ENCODE measurements around the gene CDH7. TPM values are rescaled to one million over a fixed set of nuclear protein-coding genes. Genes with fewer than 3 reads are reported as not detected.

The CDH7 gene
- total RNA-seq, 4 donors from 2014 or later, result 0.13 to 0.15 TPM; not detected in 2

DNA sequence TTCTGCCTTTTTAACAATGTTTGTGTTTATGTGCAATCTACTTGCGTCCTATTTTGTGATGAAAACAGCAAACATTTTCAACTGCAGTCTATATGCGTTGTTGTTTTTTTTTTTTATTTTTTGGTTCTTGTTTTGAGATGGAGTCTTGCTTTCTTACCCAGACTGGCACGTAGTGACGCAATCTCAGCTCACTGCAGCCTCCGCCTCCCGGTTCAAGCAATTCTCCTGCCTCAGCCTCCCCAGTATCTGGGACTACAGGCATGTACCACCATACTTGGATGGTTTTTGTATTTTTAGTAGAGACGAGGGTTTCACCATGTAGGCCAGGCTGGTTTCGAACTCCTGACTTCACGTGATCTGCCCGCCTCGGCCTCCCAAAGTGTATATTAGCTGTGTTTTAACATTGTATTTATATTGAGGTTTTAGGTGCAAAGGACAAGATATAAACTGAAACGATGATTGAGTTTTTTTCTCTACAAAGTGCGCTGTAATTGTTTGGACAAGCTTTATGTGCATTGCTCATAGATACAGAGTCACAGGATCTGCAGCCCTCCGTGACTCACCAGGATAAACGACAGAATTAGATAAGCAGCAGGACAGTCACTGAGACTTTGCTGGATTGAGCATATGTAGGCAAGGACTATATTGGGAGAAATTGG is 17.4 kb downstream of the CDH7 start:
- intact Hi-C loops (cut with DNase I; ENCODE audit: low total_unique reads), result no loop called here
- 92 to 94% methylated on average over 15 of the region's 15 CpGs for WGBS, 2 donors
- TF ChIP-seq POLR2A (IDR thresholded peaks at IDR 0.05), result no peak
- TF ChIP-seq, protein P1, sequence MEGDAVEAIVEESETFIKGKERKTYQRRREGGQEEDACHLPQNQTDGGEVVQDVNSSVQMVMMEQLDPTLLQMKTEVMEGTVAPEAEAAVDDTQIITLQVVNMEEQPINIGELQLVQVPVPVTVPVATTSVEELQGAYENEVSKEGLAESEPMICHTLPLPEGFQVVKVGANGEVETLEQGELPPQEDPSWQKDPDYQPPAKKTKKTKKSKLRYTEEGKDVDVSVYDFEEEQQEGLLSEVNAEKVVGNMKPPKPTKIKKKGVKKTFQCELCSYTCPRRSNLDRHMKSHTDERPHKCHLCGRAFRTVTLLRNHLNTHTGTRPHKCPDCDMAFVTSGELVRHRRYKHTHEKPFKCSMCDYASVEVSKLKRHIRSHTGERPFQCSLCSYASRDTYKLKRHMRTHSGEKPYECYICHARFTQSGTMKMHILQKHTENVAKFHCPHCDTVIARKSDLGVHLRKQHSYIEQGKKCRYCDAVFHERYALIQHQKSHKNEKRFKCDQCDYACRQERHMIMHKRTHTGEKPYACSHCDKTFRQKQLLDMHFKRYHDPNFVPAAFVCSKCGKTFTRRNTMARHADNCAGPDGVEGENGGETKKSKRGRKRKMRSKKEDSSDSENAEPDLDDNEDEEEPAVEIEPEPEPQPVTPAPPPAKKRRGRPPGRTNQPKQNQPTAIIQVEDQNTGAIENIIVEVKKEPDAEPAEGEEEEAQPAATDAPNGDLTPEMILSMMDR (IDR thresholded peaks at IDR 0.05), result no peak
- DNase-seq (ENCODE audit: low spot score in 2 of 2), result no peak
- no peak overlapping the region for H3K4me3 ChIP-seq (ENCODE audit: low read depth, poor library complexity, severe bottlenecking)

DNA sequence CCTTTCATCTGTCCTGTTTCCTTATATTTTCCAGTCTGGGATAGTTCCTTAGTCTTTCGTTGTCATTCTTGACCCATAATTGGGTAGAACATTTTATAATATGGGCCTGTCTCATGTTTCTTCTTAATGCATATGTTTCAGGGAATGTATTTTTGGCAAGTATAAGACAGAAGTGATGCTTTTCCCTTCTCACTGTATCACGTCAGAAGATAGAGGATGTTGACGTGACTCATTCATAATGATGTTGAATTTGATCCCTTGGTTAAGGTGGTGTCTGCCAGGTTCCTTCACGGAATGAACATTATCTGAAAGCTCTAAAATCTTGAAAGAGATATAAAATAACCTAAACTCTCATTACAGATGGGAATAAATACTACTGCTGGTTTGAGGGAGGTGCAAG is 18.8 kb downstream of the CDH7 start:
- no peak overlapping the region for H3K4me3 ChIP-seq (ENCODE audit: low read depth, poor library complexity, severe bottlenecking)
- no peak for DNase-seq (ENCODE audit: low spot score in 2 of 2)
- WGBS, 2 donors, result 82 to 88% methylated on average over 4 of the region's 4 CpGs
- no peak for TF ChIP-seq POLR2A (IDR thresholded peaks at IDR 0.05)
- TF ChIP-seq, protein P1 (IDR thresholded peaks at IDR 0.05), result no peak
- intact Hi-C loops (cut with DNase I; ENCODE audit: low total_unique reads), result no loop called here

DNA sequence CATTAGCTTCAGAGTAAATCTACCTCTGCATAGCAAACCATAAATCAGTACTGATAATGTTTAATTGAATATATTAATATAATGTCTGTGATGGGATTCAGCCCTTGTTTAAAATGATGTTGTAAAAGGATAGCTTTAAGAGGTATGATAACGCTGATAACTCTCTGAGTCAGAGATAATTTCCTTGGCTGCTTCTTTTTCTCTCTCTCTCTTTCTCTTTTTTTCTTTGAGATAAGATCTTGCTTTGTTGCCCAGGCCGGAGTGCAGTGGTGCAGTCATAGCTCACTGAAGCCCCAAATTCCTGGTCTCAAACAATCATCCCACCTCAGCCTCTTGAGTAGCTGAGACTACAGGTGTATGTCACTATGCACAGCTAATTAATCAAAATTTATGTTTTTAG is 35.7 kb downstream of the CDH7 start:
- no peak overlapping the region for H3K4me3 ChIP-seq (ENCODE audit: low read depth, poor library complexity, severe bottlenecking)
- no peak for DNase-seq (ENCODE audit: low spot score in 2 of 2)
- 45 to 50% methylated on average over 2 of the region's 2 CpGs for WGBS, 2 donors
- TF ChIP-seq, protein P1 (IDR thresholded peaks at IDR 0.05), result no peak
- TF ChIP-seq POLR2A (IDR thresholded peaks at IDR 0.05), result no peak
- intact Hi-C loops (cut with DNase I; ENCODE audit: low total_unique reads), result no loop called here

DNA sequence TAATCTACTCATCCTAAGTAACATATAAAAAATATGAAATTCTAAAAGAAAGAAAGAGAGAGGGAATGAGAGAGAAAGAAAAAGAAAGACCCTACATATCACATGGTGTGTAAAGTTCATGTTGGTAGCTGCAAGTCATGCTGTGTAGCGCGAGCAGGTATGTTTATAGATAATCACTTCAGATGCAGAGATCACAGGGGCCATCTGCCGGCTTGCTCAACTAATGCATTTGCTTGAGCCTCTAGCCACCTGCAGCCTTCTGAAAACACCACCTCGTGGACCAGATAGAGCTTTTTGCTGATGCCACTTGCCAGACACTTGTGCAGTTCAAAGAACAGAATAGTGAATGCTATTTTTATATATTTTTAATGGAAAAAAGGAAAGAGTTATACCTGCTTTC is 37.6 kb downstream of the CDH7 start:
- TF ChIP-seq, protein P1 (IDR thresholded peaks at IDR 0.05), result no peak
- intact Hi-C loops (cut with DNase I; ENCODE audit: low total_unique reads), result no loop called here
- H3K4me3 ChIP-seq (ENCODE audit: low read depth, poor library complexity, severe bottlenecking), result no peak overlapping the region
- DNase-seq (ENCODE audit: low spot score in 2 of 2), result no peak
- WGBS, 2 donors, result 63 to 66% methylated on average over 4 of the region's 4 CpGs

DNA sequence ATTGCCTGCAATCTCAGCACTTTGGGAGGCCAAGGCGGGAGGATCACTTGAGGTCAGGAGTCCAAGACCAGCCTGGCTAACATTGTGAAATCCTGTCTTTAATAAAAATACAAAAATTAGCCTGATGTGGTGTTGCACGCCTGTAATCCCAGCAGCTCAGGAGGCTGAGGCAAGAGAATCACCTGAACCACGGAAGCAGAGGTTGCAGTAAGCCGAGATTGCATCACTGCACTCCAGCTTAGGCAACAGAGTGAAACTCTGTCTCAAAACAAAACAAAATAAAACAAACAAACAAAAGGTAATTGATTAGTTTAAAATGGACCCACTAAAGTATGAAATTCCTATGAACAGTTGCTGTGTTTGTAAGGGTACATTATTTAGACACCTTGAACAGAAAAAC is 39.8 kb downstream of the CDH7 start:
- intact Hi-C loops (cut with DNase I; ENCODE audit: low total_unique reads), result no loop called here
- WGBS, 2 donors, result 86 to 92% methylated on average over 4 of the region's 4 CpGs
- no peak for TF ChIP-seq POLR2A (IDR thresholded peaks at IDR 0.05)
- TF ChIP-seq, protein P1 (IDR thresholded peaks at IDR 0.05), result no peak
- DNase-seq (ENCODE audit: low spot score in 2 of 2), result no peak
- H3K4me3 ChIP-seq (ENCODE audit: low read depth, poor library complexity, severe bottlenecking), result no peak overlapping the region

DNA sequence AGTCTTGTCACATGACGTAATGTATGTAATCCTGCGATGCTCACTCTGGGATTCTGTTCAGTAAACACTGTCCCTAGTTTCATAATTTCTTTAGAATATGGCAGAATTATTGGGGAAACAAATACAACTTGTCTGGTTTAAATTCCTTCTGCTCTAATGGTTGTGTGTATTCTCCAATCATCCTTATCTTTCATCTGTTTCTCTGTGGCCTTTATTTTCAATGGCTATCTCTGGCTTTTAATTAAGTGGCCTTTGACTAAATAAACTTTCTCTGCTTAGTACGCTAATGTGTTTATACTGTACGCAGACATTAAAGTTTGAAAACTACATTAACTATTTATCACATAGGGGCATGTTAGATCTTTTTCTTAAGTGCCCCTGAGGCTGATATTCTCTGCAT is 40.9 kb downstream of the CDH7 start:
- no peak overlapping the region for H3K4me3 ChIP-seq (ENCODE audit: low read depth, poor library complexity, severe bottlenecking)
- intact Hi-C loops (cut with DNase I; ENCODE audit: low total_unique reads), result no loop called here
- no peak for DNase-seq (ENCODE audit: low spot score in 2 of 2)
- no peak for TF ChIP-seq POLR2A (IDR thresholded peaks at IDR 0.05)
- TF ChIP-seq, protein P1 (IDR thresholded peaks at IDR 0.05), result no peak
- 77 to 84% methylated on average over 4 of the region's 4 CpGs for WGBS, 2 donors
